BLaER1 treated with 17β-estradiol and CSF1 and Interleukin-3, amounts not matched to agents 10 nM and 100 nM (cell line): ENCODE results near the gene BLM.

Source experiments
- H3K27ac ChIP-seq, 11 experiments: shearing (Covaris generic); formaldehyde crosslinking; 2 replicates each; pipeline ENCODE4 v1.8.1; 2022
- H3K27me3 ChIP-seq, 11 experiments: shearing (Covaris generic); formaldehyde crosslinking; 2 replicates each; pipeline ENCODE4 v1.8.1; 2022
- H3K36me3 ChIP-seq, 11 experiments: shearing (Covaris generic); formaldehyde crosslinking; 2 replicates each; pipeline ENCODE4 v1.8.1; 2022
- H3K4me1 ChIP-seq, 10 experiments: shearing (Covaris generic); formaldehyde crosslinking; 2 replicates each; pipeline ENCODE4 v1.8.1; 2022
- H3K4me2 ChIP-seq, 11 experiments: shearing (Covaris generic); formaldehyde crosslinking; 2 replicates each; pipeline ENCODE4 v1.8.1; 2022
- H3K4me3 ChIP-seq, 10 experiments: shearing (Covaris generic); formaldehyde crosslinking; 2 replicates each; pipeline ENCODE4 v1.8.1; 2022
- H3K9ac ChIP-seq, 11 experiments: shearing (Covaris generic); formaldehyde crosslinking; 2 replicates each; pipeline ENCODE4 v1.8.1; 2022
- H3K9me3 ChIP-seq, 11 experiments: shearing (Covaris generic); formaldehyde crosslinking; replicated peaks in 1 of 11; 2 replicates each; pipeline ENCODE4 v1.8.1; 2022
- H4K20me1 ChIP-seq, 11 experiments: shearing (Covaris generic); formaldehyde crosslinking; 2 replicates each; pipeline ENCODE4 v1.8.1; 2022
- Cebpa-rat ChIP-seq, 11 experiments: shearing (Covaris generic); IDR thresholded peaks; 2 replicates each; pipeline ENCODE4 v1.8.1; 2022

Gene BLM

DNA sequence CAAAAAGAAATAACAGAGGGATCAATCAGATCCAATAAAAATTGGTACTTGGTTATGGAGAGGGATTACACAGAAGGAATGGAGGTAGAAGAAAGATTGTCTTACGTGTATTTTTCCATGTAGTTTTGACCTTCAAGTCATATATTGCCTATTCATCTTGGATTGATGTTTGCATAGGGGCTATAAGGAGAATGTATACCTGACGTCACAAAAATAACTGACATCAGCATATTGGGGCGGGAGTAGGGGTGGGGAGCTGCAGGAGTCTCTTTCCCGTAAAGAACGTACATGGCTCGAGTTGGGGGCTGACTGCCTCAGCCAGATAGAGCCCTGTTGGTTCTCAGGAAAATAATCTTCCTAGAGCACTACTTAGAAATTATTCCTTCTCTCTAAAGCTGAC is 145.3 kb downstream of the BLM start:
- H3K4me1 ChIP-seq, result peaks cover 0 to 60% (median 31%) of the 10 kb centered on the region in 10 experiments; a peak in 17 of 20 replicates

GRCh38 chr15:90862964-90863778 is 146.0 kb downstream of the BLM start:
- peak in 3 of 11 experiments; percentile 6 to 31 (median 14); a peak in 2 of 22 replicates for TF ChIP-seq Cebpa-rat (IDR thresholded peaks at IDR 0.05)
- Histone ChIP-seq H3K27ac (peak overlapping the region in 8 of 11 experiments; percentile 24 to 64 (median 43); a peak in 13 of 22 replicates), H3K27me3 (no peaks in the 10 kb centered on the region), H4K20me1 (no peaks in the 10 kb centered on the region), H3K36me3 (no peaks in the 10 kb centered on the region), H3K4me2 (peak overlapping the region in 9 of 11 experiments; percentile 0 to 72 (median 54); a peak in 16 of 22 replicates), H3K4me3 (no peak overlapping the region), H3K4me1 (peaks cover 0 to 67% (median 37%) of the 10 kb centered on the region in 10 experiments; a peak in 17 of 20 replicates), H3K9ac (peak overlapping the region in 4 of 11 experiments; percentile 12 to 32 (median 21); a peak in 4 of 22 replicates), H3K9me3 (no peaks in the 10 kb centered on the region)

More for the DNA sequence above, 145.3 kb downstream of the BLM start:
- H3K4me3 ChIP-seq, result no peak overlapping the region
- TF ChIP-seq Cebpa-rat (IDR thresholded peaks at IDR 0.05), result no peak
- peak overlapping the region in 5 of 11 experiments; percentile 54 to 72 (median 67); a peak in 7 of 22 replicates for H3K4me2 ChIP-seq
- H4K20me1 ChIP-seq, result no peaks in the 10 kb centered on the region
- peak overlapping the region in 6 of 11 experiments; percentile 32 to 59 (median 43); a peak in 5 of 22 replicates for H3K27ac ChIP-seq
- H3K9me3 ChIP-seq, result no peaks in the 10 kb centered on the region
- H3K36me3 ChIP-seq, result no peaks in the 10 kb centered on the region
- no peak overlapping the region for H3K9ac ChIP-seq
- no peaks in the 10 kb centered on the region for H3K27me3 ChIP-seq

DNA sequence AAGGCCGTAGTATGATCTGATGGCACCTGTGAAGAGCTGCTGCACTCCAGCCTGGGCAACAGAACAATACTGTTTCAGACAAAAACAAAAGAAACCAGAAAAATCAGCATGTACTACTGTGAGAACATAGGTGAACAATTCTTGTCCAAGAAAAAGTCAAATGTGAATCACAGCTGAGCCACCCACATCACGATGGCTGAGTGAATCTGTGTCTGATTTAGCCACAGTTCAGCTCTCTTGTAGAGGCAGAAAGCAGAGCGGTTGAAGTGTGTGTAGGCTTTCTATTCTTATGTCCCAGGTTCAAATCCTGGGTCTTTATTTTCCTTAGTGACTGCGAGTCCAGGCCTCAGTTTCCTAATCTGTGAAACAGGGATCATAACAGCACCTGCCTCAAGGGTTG is 146.8 kb downstream of the BLM start:
- H3K27ac ChIP-seq, result peak overlapping the region in 6 of 11 experiments; percentile 24 to 59 (median 30); a peak in 8 of 22 replicates
- no peaks in the 10 kb centered on the region for H4K20me1 ChIP-seq
- no peak overlapping the region for H3K4me3 ChIP-seq
- peak overlapping the region in 2 of 11 experiments; percentile 12 to 21; a peak in 1 of 22 replicates for H3K9ac ChIP-seq
- H3K9me3 ChIP-seq, result no peaks in the 10 kb centered on the region
- no peaks in the 10 kb centered on the region for H3K27me3 ChIP-seq
- peaks cover 4 to 75% (median 45%) of the 10 kb centered on the region in 10 experiments for H3K4me1 ChIP-seq
- H3K36me3 ChIP-seq, result no peaks in the 10 kb centered on the region
- TF ChIP-seq Cebpa-rat (IDR thresholded peaks at IDR 0.05), result no peak
- H3K4me2 ChIP-seq, result peak overlapping the region in 8 of 11 experiments; percentile 0 to 72 (median 58); a peak in 12 of 22 replicates

DNA sequence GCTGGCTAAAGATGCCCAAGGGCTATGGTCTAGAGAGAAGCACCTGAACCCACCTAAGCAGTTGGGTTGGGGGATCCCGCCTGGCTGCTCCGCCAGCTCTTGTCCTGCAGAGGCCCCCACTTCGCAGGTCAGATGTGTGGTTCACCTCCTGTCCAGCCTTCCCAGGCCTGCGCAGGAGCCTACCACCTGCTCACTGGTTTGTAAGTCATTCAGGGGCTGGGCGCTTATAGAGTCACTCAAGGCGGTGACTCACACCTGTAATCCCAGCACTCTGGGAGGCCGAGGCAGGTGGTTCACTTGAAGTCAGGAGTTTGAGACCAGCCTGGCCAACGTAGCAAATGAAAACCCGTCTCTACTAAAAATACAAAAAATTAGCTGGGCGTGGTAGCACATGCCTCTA is 147.4 kb downstream of the BLM start:
- Histone ChIP-seq H3K27me3 (no peaks in the 10 kb centered on the region), H3K9me3 (no peaks in the 10 kb centered on the region), H3K9ac (no peak overlapping the region), H3K4me1 (peaks cover 9 to 75% (median 48%) of the 10 kb centered on the region in 10 experiments), H3K36me3 (no peaks in the 10 kb centered on the region), H3K27ac (0 out of 22 replicates have a peak overlapping the region, but pooled peaks of 2 of the 11 experiments have one; percentile 3 to 28), H3K4me3 (no peak overlapping the region), H4K20me1 (no peaks in the 10 kb centered on the region), H3K4me2 (peak overlapping the region in 4 of 11 experiments; percentile 54 to 72 (median 68); a peak in 9 of 22 replicates)
- no peak for TF ChIP-seq Cebpa-rat (IDR thresholded peaks at IDR 0.05)

DNA sequence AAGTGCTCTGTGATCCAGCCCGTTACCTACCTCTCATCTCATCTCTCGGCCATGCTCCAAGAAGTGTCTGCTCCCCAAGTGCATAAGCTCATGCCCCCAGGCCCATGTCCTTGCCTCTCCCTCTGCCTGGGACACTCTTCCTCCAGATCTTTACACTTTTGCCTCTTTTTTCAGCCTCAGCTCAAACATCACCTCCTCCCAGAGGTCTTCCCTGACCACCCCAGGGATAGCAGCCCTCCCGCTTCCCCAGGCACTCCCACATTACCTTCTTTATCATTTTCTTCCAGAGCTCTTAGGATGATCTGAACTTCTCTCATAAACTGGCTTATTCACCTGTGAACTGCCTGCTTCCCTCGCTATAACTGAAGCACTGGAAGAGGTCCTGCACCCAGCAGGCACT is 148.6 kb downstream of the BLM start:
- H3K9ac ChIP-seq, result no peak overlapping the region
- no peak overlapping the region for H3K4me3 ChIP-seq
- H3K27me3 ChIP-seq, result no peaks in the 10 kb centered on the region
- H3K9me3 ChIP-seq, result no peaks in the 10 kb centered on the region
- TF ChIP-seq Cebpa-rat (IDR thresholded peaks at IDR 0.05), result no peak
- H3K4me2 ChIP-seq, result 0 out of 22 replicates have a peak overlapping the region, but pooled peaks of 1 of the 11 experiments have one; percentile 88
- no peak overlapping the region for H3K27ac ChIP-seq
- no peaks in the 10 kb centered on the region for H4K20me1 ChIP-seq
- H3K4me1 ChIP-seq, result peaks cover 21 to 75% (median 52%) of the 10 kb centered on the region in 10 experiments
- no peaks in the 10 kb centered on the region for H3K36me3 ChIP-seq
